DOHH2 (cell line): Measurements from ENCODE around the gene KLHL21.

Experiments
- H3F3A ChIP-seq: fragments of 200-600 bp; sonication (generic), shearing (Covaris generic); 2 replicates; pipeline ENCODE4 v1.6.0; 2016; ENCODE audit warnings: antibody characterized with exemption, mild to moderate bottlenecking; ENCODE audit not compliant: control insufficient read depth, insufficient read depth
- H3K27ac ChIP-seq: fragments of 200-600 bp; sonication (generic); 2 replicates; pipeline ENCODE4 v1.5.1; 2014; ENCODE audit warnings: low read depth, mild to moderate bottlenecking, low read length, moderate library complexity
- H3K27me3 ChIP-seq: fragments of 200-600 bp; sonication (generic); 2 replicates; pipeline ENCODE4 v1.6.1; 2014; ENCODE audit warnings: mild to moderate bottlenecking, low read length, mixed read lengths; ENCODE audit not compliant: control insufficient read depth
- H3K36me3 ChIP-seq: fragments of 200-600 bp; sonication (generic); 2 replicates; pipeline ENCODE4 v1.6.1; 2014; ENCODE audit warnings: mild to moderate bottlenecking, low read length, moderate library complexity, mixed read lengths; ENCODE audit not compliant: control insufficient read depth
- H3K4me1 ChIP-seq: fragments of 200-600 bp; sonication (generic); 2 replicates; pipeline ENCODE4 v1.6.1; 2014; ENCODE audit warnings: mild to moderate bottlenecking, low read length, mixed read lengths; ENCODE audit not compliant: control insufficient read depth
- H3K4me2 ChIP-seq: fragments of 200-600 bp; sonication (generic); 2 replicates; pipeline ENCODE4 v1.6.0; 2014; ENCODE audit warnings: mild to moderate bottlenecking, low read length, moderate library complexity
- H3K4me3 ChIP-seq: fragments of 200-600 bp; sonication (generic); 2 replicates; pipeline ENCODE4 v1.5.1; 2014; ENCODE audit warnings: mild to moderate bottlenecking, low read length, mixed read lengths
- H3K79me2 ChIP-seq: fragments of 200-600 bp; sonication (generic); 2 replicates; pipeline ENCODE4 v1.6.1; 2014; ENCODE audit warnings: mild to moderate bottlenecking, low read length, mixed read lengths; ENCODE audit not compliant: control insufficient read depth
- H3K9me2 ChIP-seq: fragments of 200-600 bp; sonication (generic); replicated peaks from 2 replicates; pipeline ENCODE4 v1.6.1; 2014; ENCODE audit warnings: mild to moderate bottlenecking, low read length, mixed read lengths; ENCODE audit not compliant: control insufficient read depth
- H3K9me3 ChIP-seq: fragments of 200-600 bp; sonication (generic); 2 replicates; pipeline ENCODE4 v1.6.1; 2014; ENCODE audit warnings: antibody characterized with exemption, low read length, mixed read lengths; ENCODE audit not compliant: control insufficient read depth, insufficient read depth
- H4K20me1 ChIP-seq: fragments of 200-600 bp; sonication (generic); 2 replicates; pipeline ENCODE4 v1.6.0; 2014; ENCODE audit warnings: low read depth, mild to moderate bottlenecking, antibody characterized with exemption, low read length, moderate library complexity; ENCODE audit not compliant: control insufficient read depth, insufficient read depth
- EZH2phosphoT487 ChIP-seq: fragments of 200-600 bp; sonication (generic); IDR thresholded peaks from 2 replicates; pipeline ENCODE4 v1.6.1; 2017; ENCODE audit warnings: borderline replicate concordance, mild to moderate bottlenecking, antibody characterized with exemption, low read length, moderate library complexity, mixed read lengths
- TF ChIP-seq, protein P1 (sequence below): fragments of 200-600 bp; sonication (generic); IDR thresholded peaks from one replicate; pipeline ENCODE4 v1.5.1; 2014; ENCODE audit warnings: antibody characterized with exemption, mild to moderate bottlenecking, low read depth, low read length; ENCODE audit not compliant: poor library complexity, severe bottlenecking

The KLHL21 gene

GRCh38 chr1:6544831-6545230 lies 57.8 kb downstream of the KLHL21 start:
- H3K9me2 ChIP-seq, result no peaks in the 10 kb centered on the region
- no peak overlapping the region for H3K4me3 ChIP-seq
- peaks cover 78% of the 10 kb centered on the region for H3K36me3 ChIP-seq
- TF ChIP-seq, protein P1, sequence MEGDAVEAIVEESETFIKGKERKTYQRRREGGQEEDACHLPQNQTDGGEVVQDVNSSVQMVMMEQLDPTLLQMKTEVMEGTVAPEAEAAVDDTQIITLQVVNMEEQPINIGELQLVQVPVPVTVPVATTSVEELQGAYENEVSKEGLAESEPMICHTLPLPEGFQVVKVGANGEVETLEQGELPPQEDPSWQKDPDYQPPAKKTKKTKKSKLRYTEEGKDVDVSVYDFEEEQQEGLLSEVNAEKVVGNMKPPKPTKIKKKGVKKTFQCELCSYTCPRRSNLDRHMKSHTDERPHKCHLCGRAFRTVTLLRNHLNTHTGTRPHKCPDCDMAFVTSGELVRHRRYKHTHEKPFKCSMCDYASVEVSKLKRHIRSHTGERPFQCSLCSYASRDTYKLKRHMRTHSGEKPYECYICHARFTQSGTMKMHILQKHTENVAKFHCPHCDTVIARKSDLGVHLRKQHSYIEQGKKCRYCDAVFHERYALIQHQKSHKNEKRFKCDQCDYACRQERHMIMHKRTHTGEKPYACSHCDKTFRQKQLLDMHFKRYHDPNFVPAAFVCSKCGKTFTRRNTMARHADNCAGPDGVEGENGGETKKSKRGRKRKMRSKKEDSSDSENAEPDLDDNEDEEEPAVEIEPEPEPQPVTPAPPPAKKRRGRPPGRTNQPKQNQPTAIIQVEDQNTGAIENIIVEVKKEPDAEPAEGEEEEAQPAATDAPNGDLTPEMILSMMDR, result no peak
- TF ChIP-seq EZH2phosphoT487, result no peak
- H3K27me3 ChIP-seq, result no peaks in the 10 kb centered on the region
- no peaks in the 10 kb centered on the region for H3F3A ChIP-seq
- peaks cover 6% of the 10 kb centered on the region; the same call in 1 of the 2 replicates for H4K20me1 ChIP-seq
- H3K9me3 ChIP-seq, result no peaks in the 10 kb centered on the region
- H3K27ac ChIP-seq, result no peak overlapping the region
- H3K4me2 ChIP-seq, result no peak overlapping the region
- no peaks in the 10 kb centered on the region for H3K4me1 ChIP-seq
- H3K79me2 ChIP-seq, result peaks cover 14% of the 10 kb centered on the region; the same call in 1 of the 2 replicates
